GM19463 (cell line): Measurements from ENCODE around the gene IL17REL.
"Not testable (repeated sequence)": the region's sequence is repeated elsewhere in the genome, so short reads cannot be mapped to it uniquely, and the experiment has no call there.

Source experiments
- ATAC-seq: cut with Tn5 transposase; IDR thresholded peaks from one replicate; pipeline ENCODE4 v1.9.1; 2021; ENCODE audit warnings: mild to moderate bottlenecking, moderate library complexity; ENCODE audit not compliant: unreplicated experiment

IL17REL gene

GRCh38 chr22:49992921-49993648 lies 19.5 kb downstream of the IL17REL start:
- ATAC-seq, result no peak

- no peak for ATAC-seq
Measured at GRCh38 chr22:49991907-49992533, 20.5 kb downstream of the IL17REL start.

GRCh38 chr22:49991167-49991566 lies 21.4 kb downstream of the IL17REL start:
- no peak for ATAC-seq

GRCh38 chr22:49989826-49990225 lies 22.7 kb downstream of the IL17REL start:
- ATAC-seq, result not testable (repeated sequence)

- ATAC-seq, result no peak
Measured at GRCh38 chr22:49986325-49986724, 26.2 kb downstream of the IL17REL start.

GRCh38 chr22:49983148-49984042 lies 29.2 kb downstream of the IL17REL start:
- ATAC-seq, result no peak

GRCh38 chr22:49981799-49982198 lies 30.8 kb downstream of the IL17REL start:
- ATAC-seq, result not testable (repeated sequence)

GRCh38 chr22:49979587-49980264 lies 32.8 kb downstream of the IL17REL start:
- ATAC-seq, result no peak

GRCh38 chr22:49977578-49977977 lies 35.0 kb downstream of the IL17REL start:
- ATAC-seq, result no peak

GRCh38 chr22:49976439-49977175 lies 36.0 kb downstream of the IL17REL start:
- no peak for ATAC-seq

GRCh38 chr22:49975543-49976389 lies 36.8 kb downstream of the IL17REL start:
- no peak for ATAC-seq

GRCh38 chr22:49973018-49973961 lies 39.3 kb downstream of the IL17REL start:
- no peak for ATAC-seq

GRCh38 chr22:49972163-49973017 lies 40.2 kb downstream of the IL17REL start:
- no peak for ATAC-seq

- peak; percentile 27 for ATAC-seq
Measured at GRCh38 chr22:49971232-49972162, 41.1 kb downstream of the IL17REL start.

- ATAC-seq, result peak; percentile 76
Measured at GRCh38 chr22:49970528-49971231, 41.9 kb downstream of the IL17REL start.
